Measurements from ENCODE around the gene TDRKH. TPM values are rescaled to one million over a fixed set of nuclear protein-coding genes. Genes with fewer than 3 reads are reported as not detected.

TDRKH gene
- total and polyA plus RNA-seq, 7 donors: 2.4 to 12.1 (median 4.3) TPM

GRCh38 chr1:151763990-151764389 is 26.3 kb downstream of the TDRKH start:
- H3K27me3 ChIP-seq (ENCODE audit: insufficient read depth in 3 of 3, low read length in 2 of 3): no peaks in the 10 kb centered on the region
- peak overlapping the region; percentile 88 for H3K4me3 ChIP-seq
- DNase-seq (no peak), ATAC-seq (peak; percentile 7 to 18 (median 9))
- peaks cover 10 to 36% of the 10 kb centered on the region in 2 donors for H3K36me3 ChIP-seq (ENCODE audit: insufficient read depth in 1 of 2, low read depth in 1 of 2)
- intact Hi-C loops (cut with DNase I): loop anchor here (5.0 to 10.0 kb wide), 2 partner anchors 71 to 73 kb away; partner anchors contain the start of genes C2CD4D (in 2 of the 2) and RORC (in 1 of the 2)
- no peak for TF ChIP-seq CTCF (IDR thresholded peaks at IDR 0.05)
- 39 to 59% (median 47%) methylated on average over 10 of the region's 10 CpGs for WGBS, 3 donors
- H3K27ac ChIP-seq: peak overlapping the region; percentile 89
- H3K9me3 ChIP-seq: no peaks in the 10 kb centered on the region
- peaks cover 14% of the 10 kb centered on the region for H3K4me1 ChIP-seq

GRCh38 chr1:151762941-151763921 is 27.1 kb downstream of the TDRKH start, which contains the start of gene MRPL9:
Gene MRPL9 (minus strand): TSS chr1:151763496. CDS start chr1:151763479, 17 bp downstream.
- Histone ChIP-seq H3K9me3 (no peaks in the 10 kb centered on the region), H3K36me3 (ENCODE audit: insufficient read depth in 1 of 2, low read depth in 1 of 2) (peaks cover 13 to 44% of the 10 kb centered on the region in 2 donors), H3K4me3 (peak within 1 kb of the TSS; percentile 88), H3K4me1 (peaks cover 14% of the 10 kb centered on the region), H3K27me3 (ENCODE audit: insufficient read depth in 3 of 3, low read length in 2 of 3) (no peaks in the 10 kb centered on the region), H3K27ac (peak within 1 kb of the TSS; percentile 89)
- intact Hi-C loops (cut with DNase I): loop anchor here (5.0 to 10.0 kb wide), 2 partner anchors 72 to 74 kb away; partner anchors contain the start of genes C2CD4D (in 2 of the 2) and RORC (in 1 of the 2)
- TF ChIP-seq CTCF (IDR thresholded peaks at IDR 0.05): no peak
- DNase-seq: peak; percentile 85 to 93
- 0 to 1% (median 0%) methylated on average over 68 of the region's 68 CpGs for WGBS, 3 donors
- ATAC-seq: peak; percentile 97 to 99 (median 98)

GRCh38 chr1:151760597-151761385 is 29.5 kb downstream of the TDRKH start:
- Histone ChIP-seq H3K36me3 (ENCODE audit: insufficient read depth in 1 of 2, low read depth in 1 of 2) (peaks cover 13 to 57% of the 10 kb centered on the region in 2 donors), H3K9me3 (no peaks in the 10 kb centered on the region), H3K4me3 (no peak overlapping the region), H3K27ac (no peak overlapping the region), H3K4me1 (peaks cover 14% of the 10 kb centered on the region), H3K27me3 (ENCODE audit: insufficient read depth in 3 of 3, low read length in 2 of 3) (no peaks in the 10 kb centered on the region)
- no peak for TF ChIP-seq CTCF (IDR thresholded peaks at IDR 0.05)
- no peak for DNase-seq
- 77 to 95% (median 93%) methylated on average over 7 of the region's 7 CpGs for WGBS, 3 donors
- no peak for ATAC-seq
- intact Hi-C loops (cut with DNase I): loop anchor here (5.0 to 10.0 kb wide), 2 partner anchors 74 to 77 kb away; partner anchors contain the start of genes C2CD4D (in 2 of the 2) and RORC (in 1 of the 2)

- ATAC-seq: no peak
Measured at GRCh38 chr1:151759241-151759640, 31.1 kb downstream of the TDRKH start.

More at GRCh38 chr1:151759241-151759640, 31.1 kb downstream of the TDRKH start:
- TF ChIP-seq CTCF (IDR thresholded peaks at IDR 0.05): no peak
- Histone ChIP-seq H3K4me3 (no peak overlapping the region), H3K9me3 (no peaks in the 10 kb centered on the region), H3K36me3 (ENCODE audit: insufficient read depth in 1 of 2, low read depth in 1 of 2) (peaks cover 13 to 66% of the 10 kb centered on the region in 2 donors), H3K27me3 (ENCODE audit: insufficient read depth in 3 of 3, low read length in 2 of 3) (no peaks in the 10 kb centered on the region), H3K4me1 (peaks cover 11% of the 10 kb centered on the region), H3K27ac (no peak overlapping the region)
- intact Hi-C loops (cut with DNase I): no loop called here
- no peak for DNase-seq
